ENCODE data around the gene KRT13.

The KRT13 gene

DNA sequence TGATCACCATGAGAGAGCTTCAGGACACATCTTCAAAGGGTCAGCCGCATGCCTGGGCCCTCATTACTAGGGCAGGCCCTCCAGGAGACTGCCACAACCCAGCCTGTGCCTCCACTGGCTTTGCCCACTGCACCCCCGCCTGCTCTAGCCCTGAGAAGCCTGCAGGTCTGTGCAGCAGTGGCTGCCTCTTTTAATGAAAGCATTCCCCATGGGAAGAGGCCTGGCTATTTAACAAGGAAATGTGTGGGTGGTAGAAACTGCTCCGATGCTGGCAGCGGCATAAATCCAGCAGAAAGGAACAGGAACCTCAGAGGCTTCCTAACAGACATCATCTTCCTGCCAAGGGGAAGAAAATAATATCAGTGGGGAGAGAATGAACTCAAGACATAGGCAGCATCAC is 37.9 kb downstream of the KRT13 start:
- DNase-seq (ENCODE audit: low read depth in 2 of 2), result no peak

DNA sequence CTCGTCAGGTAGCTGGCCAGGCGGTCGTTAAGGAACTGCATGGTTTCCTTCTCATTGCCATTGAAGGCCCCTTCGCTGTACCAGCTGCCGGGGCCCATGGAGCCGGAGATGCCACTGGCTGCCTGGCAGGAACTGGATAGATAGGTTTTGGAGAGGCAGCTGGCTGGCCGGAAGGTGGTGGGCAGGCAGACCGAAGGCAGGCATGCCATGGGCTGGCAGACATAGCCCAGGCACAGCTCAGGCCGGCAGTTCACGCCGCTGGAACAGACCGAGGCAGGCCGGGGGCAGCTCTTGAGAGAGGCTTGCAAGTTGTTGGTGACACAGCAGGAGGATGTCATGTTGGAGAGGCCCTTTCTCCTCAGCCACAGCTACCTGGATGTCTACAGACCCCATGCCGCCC is 38.4 kb downstream of the KRT13 start, which contains the start of gene KRT32:
TSS of gene KRT32 (minus strand) at position 399 of the 400 bp plus-strand sequence. CDS start at position 338, 61 bp downstream.
- DNase-seq (ENCODE audit: low read depth in 2 of 2), result no peak

DNA sequence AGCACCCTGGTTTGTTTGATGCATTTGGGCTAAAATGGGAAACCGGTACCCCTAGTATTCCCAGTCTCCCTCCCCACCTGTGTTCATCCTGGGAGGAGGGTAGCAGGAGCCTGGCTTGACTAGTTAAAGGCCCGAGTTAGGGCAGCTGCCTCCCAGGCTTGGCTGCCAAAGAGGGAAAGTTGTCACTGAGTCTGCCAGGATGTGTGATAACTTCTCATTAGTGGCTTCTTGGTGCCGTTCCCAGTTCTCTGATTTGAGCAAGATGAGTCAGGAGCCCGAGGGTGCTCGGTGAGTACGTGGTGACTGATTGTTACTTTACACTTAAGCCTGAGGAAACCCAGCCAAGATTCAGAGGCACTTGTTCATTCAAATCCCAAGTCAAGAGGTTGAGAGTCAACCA is 40.7 kb downstream of the KRT13 start:
- DNase-seq (ENCODE audit: low read depth in 2 of 2), result no peak

DNA sequence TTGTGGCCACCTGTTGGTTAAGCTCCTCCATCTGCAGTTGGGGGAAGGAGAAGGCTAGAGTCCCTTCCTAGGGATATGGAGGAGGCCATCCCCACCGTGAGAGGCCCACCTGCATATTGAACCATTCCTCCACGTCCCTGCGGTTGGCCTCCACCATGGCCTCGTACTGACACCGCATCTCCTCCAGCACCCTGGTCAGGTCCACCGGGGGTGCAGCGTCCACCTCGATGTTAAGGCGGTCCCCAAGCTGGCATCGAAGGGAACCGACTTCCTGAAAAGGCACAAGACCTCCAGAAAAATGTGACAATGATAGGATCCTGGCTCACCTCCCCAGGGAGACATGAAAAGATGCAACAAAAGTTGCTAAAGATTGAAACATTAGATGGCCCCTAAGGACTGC is 41.2 kb downstream of the KRT13 start:
- no peak for DNase-seq (ENCODE audit: low read depth in 2 of 2)

DNA sequence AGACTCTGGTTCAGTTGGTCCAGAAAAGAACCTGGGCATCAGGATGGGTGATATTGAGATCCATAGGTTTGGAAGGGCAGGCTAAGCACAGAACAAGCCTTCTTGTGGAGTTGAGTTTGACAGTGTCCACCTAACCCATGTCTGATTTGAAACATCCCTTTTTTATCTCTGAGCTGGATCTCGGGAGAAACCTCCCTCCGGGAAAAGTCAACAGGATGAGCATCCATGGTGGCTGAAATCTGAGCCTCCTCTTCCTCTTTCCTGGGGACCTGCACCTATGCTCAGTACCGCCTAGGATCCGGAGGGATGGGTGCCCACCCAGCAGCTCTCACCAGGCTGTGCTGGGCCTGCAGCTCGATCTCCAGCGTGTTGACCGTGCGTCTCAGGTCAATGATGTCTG is 41.7 kb downstream of the KRT13 start:
- DNase-seq (ENCODE audit: low read depth in 2 of 2), result no peak

DNA sequence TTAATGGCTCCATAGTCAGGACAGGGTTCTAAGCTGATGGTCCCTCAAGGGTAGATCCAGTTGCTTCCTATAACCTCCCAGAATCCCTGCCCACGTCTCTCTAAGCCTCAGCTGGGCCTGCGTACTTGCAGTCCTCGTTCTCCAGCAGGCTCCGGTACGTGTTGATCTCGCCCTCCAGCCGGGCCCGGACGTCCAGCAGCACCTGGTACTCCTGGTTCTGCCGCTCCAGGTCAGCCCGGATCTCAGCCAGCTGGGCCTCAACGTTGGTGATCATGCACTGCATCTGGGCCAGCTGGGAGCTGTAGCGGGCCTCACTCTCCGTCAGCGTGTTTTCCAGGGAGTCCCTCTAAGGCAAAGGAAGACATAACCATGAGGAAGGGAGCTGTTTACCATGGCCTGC is 42.7 kb downstream of the KRT13 start:
- DNase-seq (ENCODE audit: low read depth in 2 of 2), result no peak

DNA sequence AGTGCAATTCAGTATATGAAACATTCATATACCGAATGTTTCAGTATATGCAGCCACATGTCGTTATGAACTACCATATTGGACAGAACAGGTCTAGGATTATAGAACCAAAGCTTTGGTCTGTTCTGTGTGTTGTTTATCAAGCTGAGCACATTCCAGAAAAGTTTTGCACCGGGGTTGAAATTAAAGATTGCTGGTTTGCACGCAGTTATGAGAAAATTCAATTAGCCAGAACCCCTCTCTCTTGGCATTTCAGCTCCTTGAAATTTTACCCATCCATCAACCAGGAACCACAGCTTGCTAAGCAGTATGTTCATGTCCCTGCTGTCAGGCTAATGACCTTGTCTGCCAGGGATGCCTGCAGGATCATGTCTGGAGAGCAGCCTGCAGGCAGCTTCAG is 47.7 kb downstream of the KRT13 start:
- no peak for DNase-seq (ENCODE audit: low read depth in 2 of 2)

DNA sequence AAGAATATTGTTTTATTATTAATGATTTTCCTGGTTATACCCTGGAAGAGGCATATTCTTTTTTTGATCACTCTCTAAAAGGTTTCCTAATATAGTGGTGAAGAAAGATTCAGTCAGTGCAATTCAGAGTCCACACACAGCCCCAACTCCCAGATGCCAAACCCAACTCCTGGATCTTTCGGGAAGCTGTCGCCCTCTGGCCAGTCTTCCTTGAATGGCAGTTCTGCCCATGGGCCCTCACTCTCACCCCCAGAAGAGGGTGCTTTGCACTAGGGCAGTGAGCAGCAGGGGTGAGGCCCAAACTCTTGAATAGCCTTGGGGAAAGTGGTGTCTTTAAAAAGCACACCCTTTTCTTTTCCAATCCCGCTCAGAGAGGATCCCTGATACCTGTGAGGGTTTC is 49.2 kb downstream of the KRT13 start:
- no peak for DNase-seq (ENCODE audit: low read depth in 2 of 2)

DNA sequence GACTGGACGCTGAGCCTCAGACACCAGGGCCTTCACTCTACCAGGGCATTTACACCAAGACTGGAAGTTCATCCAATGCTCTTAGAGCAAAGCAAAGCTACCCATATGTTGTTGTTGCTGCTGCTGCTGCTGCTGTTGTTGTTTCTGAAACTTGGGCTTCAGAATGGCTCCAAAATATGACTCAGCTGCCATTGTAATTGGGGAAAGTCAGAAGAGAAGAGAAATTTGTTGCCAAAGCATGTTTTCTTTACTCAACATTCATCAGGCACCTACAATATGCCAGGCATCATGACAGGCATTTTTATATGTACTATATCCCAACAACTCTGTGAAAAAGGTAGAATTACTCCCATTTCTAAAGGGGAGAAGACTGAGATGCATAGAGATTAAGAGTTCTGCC is 50.2 kb downstream of the KRT13 start:
- no peak for DNase-seq (ENCODE audit: low read depth in 2 of 2)

DNA sequence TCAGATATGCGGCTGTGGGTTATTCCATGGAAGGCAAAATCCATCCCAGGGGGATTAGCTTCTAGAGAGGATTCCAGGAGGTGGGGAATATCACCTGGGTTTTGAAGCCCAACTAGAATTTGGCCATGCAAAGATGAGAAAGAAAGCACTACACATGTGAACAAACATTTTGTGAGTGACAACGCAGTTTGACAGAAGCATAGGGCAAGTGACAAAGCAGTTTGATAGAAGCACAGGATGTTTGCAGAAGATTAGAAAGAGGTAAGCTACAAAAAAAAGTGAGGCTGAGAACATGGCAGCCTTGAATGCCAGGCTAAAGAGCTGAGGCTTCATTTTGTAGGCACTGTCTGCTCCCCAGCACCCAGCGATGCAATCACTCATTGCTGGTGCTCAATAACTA is 52.3 kb downstream of the KRT13 start:
- no peak for DNase-seq (ENCODE audit: low read depth in 2 of 2)

DNA sequence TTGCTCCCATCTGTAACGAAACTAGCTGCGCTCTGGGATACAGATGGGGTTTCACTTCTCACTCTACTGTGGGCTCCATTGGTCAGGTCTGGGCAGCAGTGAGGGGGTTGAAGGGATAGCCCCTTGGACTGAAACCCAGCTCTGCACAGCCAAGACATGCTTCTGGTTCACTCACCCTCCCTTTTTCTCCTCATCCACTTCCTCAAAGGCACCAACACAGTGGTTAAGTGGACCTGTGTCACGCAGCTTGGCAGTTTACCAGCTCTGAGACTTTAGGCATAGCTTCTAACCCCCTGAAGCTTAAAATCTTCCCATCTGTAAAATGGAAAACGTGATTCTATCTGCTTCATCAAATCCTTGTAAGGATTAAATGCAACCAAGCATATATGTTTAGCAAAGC is 53.1 kb downstream of the KRT13 start:
- no peak for DNase-seq (ENCODE audit: low read depth in 2 of 2)

DNA sequence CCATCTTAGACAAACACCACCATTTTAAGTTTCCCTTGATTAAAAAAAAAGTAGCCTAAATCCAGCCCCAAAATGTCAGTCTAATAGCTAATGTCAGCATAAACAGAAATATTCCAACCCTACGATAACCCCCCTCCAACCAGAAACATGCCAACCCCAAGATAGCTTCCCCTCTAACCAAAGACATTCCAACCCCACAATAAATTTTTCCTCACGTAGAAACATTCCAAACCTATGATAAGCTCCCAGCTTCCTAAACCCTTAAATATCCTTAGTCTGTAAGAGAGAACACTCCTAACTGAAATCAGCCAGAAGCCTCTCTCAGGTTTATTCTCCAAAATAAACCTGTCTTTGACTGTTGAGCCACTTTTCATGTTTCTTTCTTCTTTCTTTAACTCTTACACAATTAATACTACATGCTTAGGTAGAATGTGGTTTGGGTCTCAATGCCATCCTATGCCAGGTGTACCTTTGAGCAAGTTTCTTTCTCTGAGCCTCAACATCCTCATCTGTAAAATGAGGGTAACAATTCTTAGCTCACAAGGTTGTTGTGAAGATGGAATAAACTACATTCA is 54.2 kb downstream of the KRT13 start:
- DNase-seq (ENCODE audit: low read depth in 2 of 2), result no peak
